GM18526 (cell line): Measurements from ENCODE around the gene POMP.

ENCODE experiments used
- POLR2A ChIP-seq: IDR thresholded peaks from 3 replicates; pipeline ENCODE4 v1.6.1; 2011; ENCODE audit not compliant: insufficient read length; ENCODE audit errors: extremely low read depth

The POMP gene, protein sequence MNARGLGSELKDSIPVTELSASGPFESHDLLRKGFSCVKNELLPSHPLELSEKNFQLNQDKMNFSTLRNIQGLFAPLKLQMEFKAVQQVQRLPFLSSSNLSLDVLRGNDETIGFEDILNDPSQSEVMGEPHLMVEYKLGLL

DNA sequence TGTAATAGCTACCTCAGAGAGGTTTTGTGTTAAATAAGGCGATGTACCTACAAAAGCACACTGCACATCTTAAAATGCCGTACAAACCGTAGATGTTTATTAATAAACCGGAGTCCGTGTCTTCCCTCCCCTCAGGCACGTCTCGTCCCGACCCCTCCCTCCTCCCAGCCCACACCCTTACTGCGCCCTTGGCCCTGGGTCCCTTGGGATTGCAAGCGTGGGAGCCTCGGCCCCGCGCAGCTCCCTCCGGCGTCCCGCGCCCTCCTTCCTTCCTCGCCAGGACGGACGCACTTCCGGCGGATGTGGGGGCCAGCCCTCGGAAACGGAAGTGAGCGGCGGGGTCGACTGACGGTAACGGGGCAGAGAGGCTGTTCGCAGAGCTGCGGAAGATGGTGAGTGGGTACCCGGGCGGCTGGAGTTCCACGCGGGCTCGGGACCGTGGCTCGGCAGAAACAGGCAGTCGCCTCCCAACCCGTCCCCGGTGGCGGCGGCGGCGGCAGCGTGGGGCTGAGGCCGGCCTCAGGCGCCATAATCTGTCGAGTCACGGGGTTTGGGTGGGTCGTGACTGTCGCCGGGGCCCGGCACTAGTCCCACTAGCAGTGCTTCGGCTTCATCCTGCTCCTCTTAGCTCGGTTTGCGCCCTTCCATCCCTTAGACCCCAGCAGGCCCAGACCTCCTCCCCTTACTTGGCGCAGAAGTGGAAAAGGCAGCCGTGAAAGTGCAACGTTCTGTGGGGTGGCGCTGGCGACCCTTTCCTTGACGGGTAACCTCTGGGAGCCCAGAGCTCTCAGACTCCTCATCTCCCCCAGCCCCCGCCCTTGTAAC is at the start of gene POMP:
Gene POMP, plus strand, starts transcription at position 335 of the 825 bp plus-strand sequence. Its CDS starts 55 bp downstream, at position 390.
- peak; percentile 93 for TF ChIP-seq POLR2A

DNA sequence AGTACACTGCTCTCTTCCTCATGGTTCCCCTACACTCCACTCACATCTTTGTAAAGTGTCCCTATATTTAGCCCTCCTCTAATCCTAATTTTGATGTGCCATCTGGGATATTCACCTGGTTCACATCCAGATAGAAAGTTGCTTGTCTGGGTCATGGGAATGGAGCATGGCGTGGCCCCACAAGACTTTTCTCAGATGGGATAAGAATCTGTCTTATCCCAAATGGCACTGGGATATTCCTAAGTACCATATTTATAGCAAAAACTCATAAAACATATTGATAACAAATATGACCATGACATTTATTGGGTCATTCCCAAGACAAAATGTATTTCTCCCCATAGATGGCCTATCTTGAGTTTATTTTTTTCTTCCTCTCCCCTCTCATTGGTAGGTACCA is 49.5 kb upstream of the POMP start:
- TF ChIP-seq POLR2A = no peak

DNA sequence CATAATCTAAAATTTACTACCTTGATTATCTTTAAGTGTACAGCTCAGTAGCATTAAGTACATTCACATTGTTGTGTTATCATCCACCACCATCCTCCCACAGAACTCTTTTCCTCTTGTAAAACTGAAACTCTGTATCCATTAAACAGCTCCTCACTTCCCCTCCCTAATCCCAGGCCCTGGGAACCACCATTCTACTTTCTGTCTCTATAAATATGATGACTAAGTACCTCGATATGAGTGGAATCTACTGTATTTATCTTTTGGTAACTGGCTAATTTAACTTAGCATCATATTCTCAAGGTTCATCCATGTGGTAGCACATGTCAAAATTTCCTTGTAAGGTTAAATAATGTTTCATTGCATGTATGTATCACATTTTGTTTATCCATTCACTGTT is 49.0 kb upstream of the POMP start:
- TF ChIP-seq POLR2A = no peak

DNA sequence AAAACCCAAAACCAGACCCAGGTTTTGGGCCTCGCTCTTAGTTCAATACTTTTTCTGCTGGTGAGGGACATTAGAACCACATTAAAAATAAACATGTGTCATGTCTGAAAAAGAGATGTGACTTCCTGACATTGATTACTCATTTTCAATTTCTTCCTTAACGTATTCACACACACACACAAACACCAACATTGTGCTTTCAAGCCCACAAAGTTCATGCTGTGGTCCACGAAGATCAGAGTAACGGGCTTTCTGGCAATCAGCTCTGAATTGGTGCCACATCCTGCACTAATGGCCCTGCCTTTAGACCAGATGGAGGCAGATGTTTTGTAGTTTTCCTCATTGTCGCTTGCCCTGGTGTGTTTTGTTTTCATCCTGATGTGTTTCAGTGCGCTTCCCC is 47.9 kb upstream of the POMP start:
- TF ChIP-seq POLR2A = no peak

DNA sequence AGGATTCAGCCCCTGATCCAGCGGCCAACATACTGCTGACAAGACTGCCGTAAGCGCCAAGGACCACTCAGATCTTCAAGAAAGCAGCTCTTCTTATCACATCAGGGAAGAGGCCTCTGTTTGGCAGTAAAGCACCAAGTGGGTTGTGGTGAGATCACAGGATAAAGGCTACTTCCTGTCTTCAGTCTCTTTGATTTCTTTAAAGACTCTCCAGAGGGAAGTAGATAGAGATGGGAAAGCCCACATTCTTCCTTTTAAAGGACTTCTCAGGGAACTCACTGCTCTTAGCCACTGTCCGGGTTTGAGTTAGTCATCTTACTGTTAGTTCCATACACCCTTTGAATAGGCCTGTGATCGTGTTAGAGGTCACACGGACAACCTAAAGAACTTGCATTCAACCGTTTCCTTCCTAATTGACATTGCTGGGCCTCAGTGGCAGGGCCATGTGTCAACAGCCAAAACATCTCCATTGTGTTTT is 47.2 kb upstream of the POMP start:
- TF ChIP-seq POLR2A = no peak

DNA sequence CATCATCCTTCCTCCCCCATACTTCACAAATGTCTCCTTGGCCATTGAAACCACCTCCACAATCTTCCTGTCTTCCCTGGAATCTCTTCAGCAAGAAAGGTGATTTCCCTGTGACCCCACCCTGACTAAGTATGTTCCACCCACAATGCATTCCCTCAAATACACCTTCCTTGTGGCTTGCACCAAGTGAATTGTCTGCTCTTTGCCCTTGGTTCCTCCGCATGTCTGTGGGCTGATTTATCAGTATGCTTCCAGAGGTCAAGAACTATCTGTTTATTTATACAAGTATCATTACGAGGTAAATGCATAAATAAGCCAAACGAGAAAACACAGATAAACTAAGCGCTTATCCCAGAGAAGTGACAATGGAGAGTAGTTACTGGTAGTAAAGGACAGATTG is 45.4 kb upstream of the POMP start:
- no peak for TF ChIP-seq POLR2A

DNA sequence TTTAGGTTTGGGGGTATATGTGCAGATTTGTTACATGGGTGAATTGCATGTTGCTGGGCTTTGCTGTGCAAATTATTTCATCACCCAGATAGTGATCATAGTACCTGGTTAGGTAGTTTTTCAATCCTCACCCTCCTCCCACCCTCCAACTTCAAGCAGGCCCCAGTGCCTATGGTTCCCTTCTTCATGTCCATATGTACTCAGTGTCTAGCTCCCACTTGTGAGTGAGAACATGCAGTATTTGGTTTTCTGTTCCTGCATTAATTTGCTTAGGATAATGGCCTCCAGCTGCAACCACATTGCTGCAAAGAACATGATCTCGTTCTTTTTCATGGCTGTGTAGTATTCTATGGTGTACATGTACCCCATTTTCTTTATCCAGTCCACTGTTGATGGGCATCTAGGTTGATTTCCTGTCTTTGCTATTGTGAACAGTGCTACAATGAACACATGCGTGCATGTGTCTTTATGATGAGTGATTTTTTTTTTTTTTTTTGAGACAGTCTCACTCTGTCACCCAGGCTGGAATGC is 42.9 kb upstream of the POMP start:
- TF ChIP-seq POLR2A = no peak

DNA sequence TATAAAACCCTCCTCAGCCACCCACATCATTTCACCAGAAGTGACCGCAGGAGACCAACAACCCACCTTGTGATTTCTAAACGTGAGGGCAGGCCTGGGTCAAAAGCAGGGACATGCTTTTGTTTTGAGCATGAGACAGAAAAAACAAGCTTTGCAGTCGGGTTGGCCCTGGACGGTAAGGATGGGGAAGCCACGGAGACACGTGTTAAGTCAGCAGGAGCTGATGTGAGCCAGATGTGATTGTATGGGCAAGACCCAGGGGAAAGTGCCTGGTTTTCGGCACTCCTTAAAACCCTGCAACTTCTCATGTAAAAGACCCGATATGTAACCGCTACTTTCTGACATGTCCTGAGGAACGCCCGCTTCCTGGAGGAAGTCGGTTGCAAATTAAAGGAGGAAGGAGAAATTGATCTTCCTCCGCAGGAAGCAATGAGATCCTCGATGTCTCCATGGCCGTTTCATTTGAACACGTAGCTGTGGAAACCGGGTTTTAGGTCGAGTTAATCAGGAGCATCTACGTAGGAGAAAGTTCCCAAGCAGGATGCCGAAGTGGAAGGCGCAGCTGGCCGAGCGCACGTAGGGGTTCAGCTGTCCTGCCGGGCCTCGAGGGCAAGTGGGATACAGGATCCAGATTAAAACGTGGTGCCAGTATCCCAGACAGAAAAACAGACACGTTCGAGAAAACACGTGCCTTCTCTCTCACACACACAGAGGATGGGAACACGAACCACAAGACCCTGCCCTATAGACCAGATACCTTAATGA is 40.5 kb upstream of the POMP start:
- TF ChIP-seq POLR2A = no peak

DNA sequence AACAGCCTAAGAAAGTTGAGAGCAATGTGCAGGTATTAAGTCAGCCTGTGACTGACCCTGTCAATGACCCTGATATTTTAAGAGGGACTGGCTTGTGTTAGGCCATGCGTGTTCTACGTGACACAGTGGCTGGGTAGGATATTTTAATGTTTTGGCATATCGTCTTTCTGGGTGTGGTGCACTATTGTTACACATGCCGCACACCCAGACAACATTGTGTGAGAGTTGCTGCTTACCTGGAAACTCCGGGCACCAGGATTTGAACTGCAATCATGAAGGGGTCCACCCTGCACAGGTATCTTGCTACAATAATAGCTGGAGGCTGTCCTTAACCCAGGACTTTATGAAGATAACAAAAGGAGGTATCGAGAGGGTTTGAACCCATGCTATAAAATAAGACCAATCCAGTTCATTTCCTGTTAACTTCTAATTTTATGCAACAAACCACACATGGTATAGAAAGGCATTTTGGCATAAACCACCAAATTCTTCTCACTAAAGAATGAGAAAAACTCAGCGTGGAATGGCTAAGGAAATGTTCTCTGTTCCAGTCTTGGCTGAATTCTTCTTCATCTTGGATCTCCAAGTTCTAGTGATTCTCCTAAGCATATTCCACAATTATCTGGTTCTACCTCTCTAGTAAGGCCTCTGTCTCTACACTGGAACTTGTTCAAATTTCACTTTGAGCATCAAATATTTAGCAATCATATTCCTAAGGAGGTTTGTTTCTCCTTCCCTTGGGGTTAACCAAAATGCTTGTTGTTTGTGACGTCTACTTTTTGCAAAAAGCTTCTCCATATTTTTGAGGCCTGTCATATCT is 38.7 kb upstream of the POMP start:
- no peak for TF ChIP-seq POLR2A

DNA sequence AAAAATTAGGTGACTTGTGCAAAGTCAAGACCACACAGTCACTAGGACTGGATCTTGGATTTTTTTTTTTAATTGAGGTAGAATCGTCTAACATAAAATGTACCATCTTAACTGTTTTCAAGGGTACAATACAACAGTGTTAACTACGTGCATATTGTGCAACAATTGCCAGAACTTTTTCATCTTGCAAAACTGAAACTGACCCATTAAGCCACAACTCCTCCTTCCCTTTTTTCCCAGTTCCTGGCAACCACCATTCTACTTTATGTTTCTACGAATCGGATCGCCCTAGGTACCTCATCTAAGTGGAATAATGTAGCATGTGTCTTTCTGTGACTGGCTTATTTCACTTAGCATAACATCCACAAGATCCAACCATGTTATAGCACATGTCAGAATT is 37.5 kb upstream of the POMP start:
- no peak for TF ChIP-seq POLR2A

DNA sequence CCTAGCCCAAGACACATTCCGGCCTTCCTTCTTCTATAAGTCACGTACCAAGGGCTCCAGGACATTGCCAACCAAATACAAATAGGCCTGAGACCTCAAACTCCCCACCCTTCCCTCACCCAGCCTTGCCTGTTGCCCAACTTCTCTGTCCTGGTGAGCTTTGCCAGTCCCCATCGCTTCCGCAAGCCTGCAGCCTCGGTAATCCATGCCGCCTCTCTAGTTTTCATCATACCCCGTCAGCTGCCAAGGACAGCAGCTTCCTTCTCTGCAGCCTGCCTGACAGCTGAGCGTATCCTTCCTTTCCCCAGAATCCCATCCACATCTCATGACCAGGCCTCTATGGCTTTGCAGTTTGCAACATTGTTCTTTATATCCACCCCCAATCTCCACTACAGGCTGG is 36.6 kb upstream of the POMP start:
- no peak for TF ChIP-seq POLR2A

DNA sequence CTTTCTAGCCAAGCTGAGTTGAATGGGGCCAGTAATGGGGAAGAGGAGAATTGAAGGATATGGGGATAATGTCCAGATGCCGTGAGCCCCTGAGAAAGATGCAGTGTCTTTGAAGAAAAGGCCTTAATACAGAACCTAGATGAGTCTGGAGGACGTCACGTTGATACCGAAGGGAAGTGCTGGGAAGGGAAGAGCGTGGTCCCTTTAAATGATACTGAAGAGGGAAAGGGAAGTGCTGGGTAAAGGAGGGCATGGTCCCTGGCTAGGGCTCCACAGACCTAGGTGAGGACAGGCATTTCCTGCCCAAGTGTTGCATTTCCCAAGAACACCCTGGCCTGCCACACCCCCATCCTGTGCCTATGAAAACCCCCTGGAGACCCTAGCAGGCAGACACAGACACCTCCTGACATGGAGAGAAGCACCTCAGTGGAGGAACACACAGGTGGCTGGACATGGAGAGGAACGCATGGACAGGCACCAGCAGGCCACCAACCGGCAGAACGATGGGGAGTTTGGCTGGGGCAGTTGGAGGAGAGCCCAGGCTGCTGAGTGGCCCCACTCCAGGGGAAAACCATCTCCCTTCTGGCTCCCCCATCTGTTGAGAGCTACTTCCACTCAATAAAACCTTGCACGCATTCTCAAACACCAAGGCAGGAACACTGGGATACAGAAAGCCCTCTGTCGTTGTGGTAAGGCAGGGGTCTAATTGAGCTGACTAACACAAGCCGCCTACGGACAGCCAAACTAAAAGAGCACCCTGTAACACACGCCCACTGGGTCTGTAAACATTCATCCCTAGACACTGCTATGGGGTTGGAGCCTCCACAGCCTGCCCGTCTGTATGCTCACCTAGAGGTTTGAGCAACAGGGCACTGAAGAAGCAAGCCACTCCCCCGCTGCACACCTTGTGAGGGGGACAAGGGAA is 34.9 kb upstream of the POMP start:
- TF ChIP-seq POLR2A = no peak

DNA sequence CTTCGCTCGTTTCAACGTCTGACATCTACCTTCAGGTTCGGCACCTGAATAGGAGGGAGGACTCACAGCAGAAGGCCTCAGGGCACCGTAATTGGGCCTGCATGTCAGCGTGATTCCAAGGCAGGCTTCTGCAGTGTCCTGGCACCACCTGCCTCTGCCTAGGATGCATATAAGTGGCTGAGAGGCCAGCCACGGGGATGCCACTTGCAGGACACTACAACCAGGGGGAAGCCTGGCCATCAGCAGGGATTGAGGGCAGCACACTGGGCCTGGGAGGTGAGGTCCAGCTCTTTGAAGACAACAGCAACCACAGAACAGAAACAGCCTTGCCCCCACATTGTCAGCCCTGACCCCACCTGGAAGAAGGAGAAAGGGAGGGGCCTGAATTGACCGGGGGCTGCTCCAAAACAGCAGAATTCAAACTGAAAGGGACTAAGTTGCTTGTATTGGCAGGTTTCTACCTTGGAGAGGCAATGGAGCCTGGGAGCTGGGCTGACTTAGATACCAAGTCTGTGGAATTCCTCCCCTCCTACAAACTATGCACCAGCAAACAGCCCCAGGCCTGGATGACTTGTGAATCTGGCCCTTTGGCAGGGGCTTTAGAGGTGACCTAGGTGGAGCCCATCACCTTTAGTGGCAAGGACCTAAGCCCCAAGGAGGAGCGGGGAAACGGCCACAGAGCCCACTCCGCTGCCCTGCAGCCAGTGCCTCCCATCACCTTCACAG is 34.1 kb upstream of the POMP start:
- no peak for TF ChIP-seq POLR2A

DNA sequence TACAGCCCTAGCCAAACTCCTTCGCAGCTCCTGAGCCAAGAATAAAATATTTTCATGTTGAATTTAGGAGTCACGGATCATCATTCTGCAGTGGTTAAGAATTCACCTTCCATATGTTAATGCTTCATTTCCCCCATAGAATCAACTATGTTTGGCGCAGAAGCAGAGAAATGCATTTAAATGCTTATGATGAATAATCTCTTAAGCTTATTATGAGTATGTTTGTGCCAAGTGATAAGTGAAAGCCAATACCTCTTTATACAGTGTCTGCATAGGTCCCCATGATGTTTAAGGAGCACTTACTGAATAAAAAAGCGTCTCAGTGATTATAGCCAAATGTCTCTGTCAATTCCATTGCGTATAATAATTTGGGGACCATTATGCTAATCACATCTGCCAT is 32.7 kb upstream of the POMP start:
- TF ChIP-seq POLR2A = no peak

DNA sequence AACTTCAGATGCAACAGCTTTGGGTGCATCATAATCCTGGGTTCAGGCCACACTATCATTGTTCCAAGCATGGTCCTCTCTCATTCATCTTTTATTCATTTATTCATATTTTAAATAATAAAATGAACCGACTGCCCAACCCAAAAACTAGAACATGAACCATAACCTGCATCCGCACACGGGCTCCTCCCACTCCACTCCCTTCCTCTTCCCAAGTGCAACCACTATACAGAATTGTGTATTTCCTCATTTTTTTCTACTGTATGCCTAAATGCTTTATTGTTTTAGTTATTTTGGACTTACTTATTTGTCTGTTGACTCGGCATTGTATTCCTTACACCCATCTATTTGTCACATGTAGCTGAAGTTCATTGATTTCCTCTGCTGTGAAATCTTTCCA is 30.7 kb upstream of the POMP start:
- no peak for TF ChIP-seq POLR2A
